Mucosa of gallbladder (tissue), 1 donor: Measurements from ENCODE around the gene METTL23. TPM values are rescaled to one million over a fixed set of nuclear protein-coding genes. Genes with fewer than 3 reads are reported as not detected.

Experiments
- DNase-seq: peaks from one replicate; pipeline ENCODE4 v3.0.0-alpha.2; 2020; ENCODE audit warnings: low spot score
- total RNA-seq: library from RNA; stranded (reverse); gene quantifications from one replicate; pipeline ENCODE4 v1.2.1, GENCODE V29; 2021
- donor health status: DM: no; HTN: no; CAD: no.

The METTL23 gene
- total RNA-seq, 1 donor from 2014 or later = 35.0 TPM

DNA sequence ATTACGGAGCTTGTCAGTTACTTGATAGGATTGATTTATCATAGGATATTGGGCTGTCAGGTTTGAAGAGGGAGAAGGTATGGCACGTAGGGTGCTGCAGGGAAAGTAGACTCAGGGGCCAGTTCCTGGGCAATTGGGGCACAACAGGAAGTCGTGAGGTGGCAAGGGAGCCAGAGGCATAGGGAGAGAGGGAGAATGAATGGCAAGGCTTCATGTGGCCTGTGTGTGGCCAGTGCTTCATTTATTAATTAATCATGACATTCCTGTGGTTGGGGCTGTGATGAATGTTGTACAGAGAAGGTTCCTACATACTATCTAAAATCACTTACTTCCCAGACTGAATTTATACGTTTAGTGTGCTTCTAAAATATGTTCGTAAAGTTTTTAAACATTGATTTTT lies 30.6 kb downstream of the METTL23 start:
- no peak for DNase-seq

- DNase-seq = no peak
Observed at GRCh38 chr17:76758570-76758969, 31.9 kb downstream of the METTL23 start.

DNA sequence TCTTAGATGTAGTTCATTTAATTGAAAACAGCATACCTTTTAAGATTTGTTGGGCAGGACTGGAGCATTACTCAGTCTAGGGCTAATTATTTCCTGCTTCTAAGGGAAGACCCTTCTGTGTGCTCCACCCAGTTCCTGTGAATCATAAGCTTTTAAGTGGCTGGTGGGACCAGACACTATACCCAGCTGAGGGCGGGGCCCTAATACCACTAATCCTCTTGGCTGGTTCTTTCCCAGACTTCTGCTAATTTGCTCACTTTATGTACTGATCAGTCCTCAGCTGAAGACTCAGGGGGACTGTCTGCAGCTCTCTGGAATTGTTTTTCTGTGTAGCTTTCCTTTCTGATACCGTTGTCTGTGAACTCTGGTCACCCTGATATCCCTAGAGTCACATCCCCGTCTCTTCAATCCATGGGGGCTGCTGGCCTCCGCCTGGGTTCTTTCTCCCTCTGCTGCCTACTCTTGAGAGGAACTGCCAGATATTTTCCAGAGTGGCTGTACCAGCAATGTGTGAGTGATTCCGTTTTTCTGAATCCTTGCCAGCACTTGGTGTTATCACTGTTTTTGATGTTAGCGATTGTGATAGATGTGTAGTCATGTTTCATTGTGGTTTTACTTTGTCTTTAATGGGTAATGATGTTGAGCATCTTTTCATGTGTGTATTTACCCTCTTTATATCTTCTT lies 46.3 kb downstream of the METTL23 start:
- no peak for DNase-seq

- no peak for DNase-seq
Observed at GRCh38 chr17:76775021-76775600, 48.5 kb downstream of the METTL23 start.

- no peak for DNase-seq
Observed at GRCh38 chr17:76781056-76781982, 54.7 kb downstream of the METTL23 start.

GRCh38 chr17:76783146-76783545 lies 56.5 kb downstream of the METTL23 start:
- no peak for DNase-seq

Other genes with a start within 250 kb of the METTL23 start
- 48.8 TPM for gene RHBDF2, start 225.4 kb upstream of the METTL23 start, total RNA-seq
- gene CYGB, start 189.1 kb upstream of the METTL23 start, total RNA-seq = 14.7 TPM
- 4.3 TPM for gene PRCD, start 186.8 kb upstream of the METTL23 start, total RNA-seq
- 2.4 TPM for gene ST6GALNAC2, start 141.0 kb upstream of the METTL23 start, total RNA-seq
- 61.0 TPM for gene ST6GALNAC1, start 83.1 kb upstream of the METTL23 start, total RNA-seq
- 217 TPM for gene MXRA7, start 15.9 kb upstream of the METTL23 start, total RNA-seq
- 34.4 TPM for gene JMJD6, start 233 bp upstream of the METTL23 start, total RNA-seq
- gene SRSF2, start 10.5 kb downstream of the METTL23 start, total RNA-seq = 130 TPM
- 21.1 TPM for gene MFSD11, start 11.3 kb downstream of the METTL23 start, total RNA-seq
- 0.69 TPM for gene MGAT5B, start 141.6 kb downstream of the METTL23 start, total RNA-seq